GM12891 (cell line): Measurements from ENCODE around the gene PLEKHM2.

Experiments
- DNase-seq: peaks from one replicate; pipeline ENCODE4 v3.0.0; 2011; ENCODE audit warnings: low spot score; ENCODE audit not compliant: insufficient read length
- FAIRE-seq: peaks from 2 replicates; lab custom pipeline; 2011; peaks lifted over from hg19 to GRCh38; lab: Jason Lieb, UNC
- PAX5 ChIP-seq: IDR thresholded peaks from 2 replicates; pipeline ENCODE4 v1.6.1; 2011; ENCODE audit warnings: low read length, moderate library complexity, mild to moderate bottlenecking; ENCODE audit not compliant: insufficient read depth, severe bottlenecking
- POLR2A ChIP-seq: IDR thresholded peaks from 2 replicates; pipeline ENCODE4 v1.6.1; 2011; ENCODE audit warnings: low read depth, low read length, control low read depth
- POLR2AphosphoS5 ChIP-seq: IDR thresholded peaks from 2 replicates; pipeline ENCODE4 v1.6.1; 2011; ENCODE audit warnings: low read depth, low read length, control low read depth
- POU2F2 ChIP-seq: IDR thresholded peaks from 2 replicates; pipeline ENCODE4 v1.6.1; 2011; ENCODE audit warnings: low read depth, mild to moderate bottlenecking, control low read depth, low read length, moderate library complexity
- SPI1 ChIP-seq: IDR thresholded peaks from 2 replicates; pipeline ENCODE4 v1.6.1; 2011; ENCODE audit warnings: low read depth, low read length, control low read depth
- TAF1 ChIP-seq: IDR thresholded peaks from 2 replicates; pipeline ENCODE4 v1.6.1; 2011; ENCODE audit warnings: low read depth, low read length, control low read depth

The PLEKHM2 gene

DNA sequence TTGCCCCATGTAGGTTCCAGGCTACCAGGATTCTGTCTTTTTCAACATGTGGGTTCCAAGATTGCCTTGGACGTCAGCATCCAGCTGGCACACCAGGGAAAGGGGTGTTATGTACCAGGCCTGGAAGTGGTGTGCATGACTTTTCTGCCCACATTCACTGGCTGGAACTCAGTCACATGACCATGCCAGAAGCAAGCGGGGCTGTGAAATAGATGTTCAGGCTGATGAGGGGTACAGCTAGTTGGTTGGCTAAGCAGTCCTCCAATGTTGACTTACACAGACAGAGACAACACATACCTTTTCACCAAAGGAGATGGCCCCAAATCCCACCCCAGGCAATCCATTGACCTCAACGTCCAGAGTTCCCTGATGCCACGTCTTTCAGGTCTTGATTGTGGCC, 14.3 kb upstream of the PLEKHM2 start:
- FAIRE-seq (no peak), DNase-seq (no peak)
- TF ChIP-seq POLR2AphosphoS5 (no peak), SPI1 (no peak), TAF1 (no peak), PAX5 (no peak), POU2F2 (no peak), POLR2A (no peak)

DNA sequence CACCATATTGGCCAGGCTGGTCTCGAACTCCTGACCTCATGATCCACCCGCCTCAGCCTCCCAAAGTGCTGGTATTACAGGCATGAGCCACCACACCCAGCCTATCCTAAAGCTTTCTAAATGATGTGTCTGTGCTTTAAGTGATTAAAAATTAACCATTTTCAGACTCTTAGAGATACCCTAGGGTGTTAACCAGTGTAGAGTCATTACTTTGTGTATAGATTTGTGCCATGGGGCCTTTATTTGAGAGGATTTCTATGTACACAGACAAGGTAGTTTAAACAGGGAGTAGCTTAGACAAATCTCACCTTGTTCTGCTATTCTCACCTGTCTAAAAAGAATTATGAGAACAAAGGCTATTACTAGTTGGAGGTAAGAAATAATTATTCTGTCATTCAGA, 12.7 kb upstream of the PLEKHM2 start:
- DNase-seq (no peak), FAIRE-seq (no peak)
- no peak for TF ChIP-seq TAF1
- no peak for TF ChIP-seq SPI1
- TF ChIP-seq POU2F2, result no peak
- TF ChIP-seq POLR2AphosphoS5, result no peak
- no peak for TF ChIP-seq POLR2A
- no peak for TF ChIP-seq PAX5

DNA sequence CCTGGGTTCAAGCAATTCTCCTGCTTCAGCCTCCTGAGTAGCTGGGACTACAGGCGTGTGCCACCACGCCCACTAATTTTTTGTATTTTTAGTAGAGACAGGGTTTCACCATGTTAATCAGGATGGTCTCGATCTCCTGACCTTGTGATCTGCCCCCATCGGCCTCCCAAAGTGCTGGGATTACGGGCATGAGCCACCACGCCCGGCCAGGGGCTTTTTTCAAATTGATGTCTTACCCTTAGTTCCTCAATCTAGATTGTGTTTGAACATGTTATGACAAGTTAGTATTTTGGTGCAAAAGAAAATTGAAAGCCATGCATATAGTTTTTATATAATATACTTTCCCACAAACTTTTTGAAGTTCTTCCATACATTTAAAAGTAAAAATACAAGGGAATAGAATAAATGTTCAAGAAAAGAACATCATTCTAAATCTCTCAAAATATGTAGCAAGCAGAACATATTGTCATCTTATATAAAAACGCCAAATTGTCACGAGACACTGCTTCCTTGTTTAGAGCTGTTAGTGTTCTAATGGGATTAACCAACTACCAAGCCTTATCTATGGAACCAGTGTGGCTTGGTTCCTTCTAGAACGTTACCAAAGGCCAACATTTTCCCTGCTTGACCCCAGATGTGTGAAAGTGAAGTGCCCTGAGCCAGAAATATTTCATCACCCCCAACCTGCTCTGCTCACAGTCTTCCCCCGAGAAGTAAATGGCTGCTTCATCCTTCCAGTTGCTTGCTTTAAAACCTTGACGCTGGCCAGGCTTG, 9.5 kb upstream of the PLEKHM2 start:
- DNase-seq (no peak), FAIRE-seq (no peak)
- TF ChIP-seq SPI1 (no peak), TAF1 (no peak), POLR2A (no peak), POU2F2 (no peak), POLR2AphosphoS5 (no peak)

DNA sequence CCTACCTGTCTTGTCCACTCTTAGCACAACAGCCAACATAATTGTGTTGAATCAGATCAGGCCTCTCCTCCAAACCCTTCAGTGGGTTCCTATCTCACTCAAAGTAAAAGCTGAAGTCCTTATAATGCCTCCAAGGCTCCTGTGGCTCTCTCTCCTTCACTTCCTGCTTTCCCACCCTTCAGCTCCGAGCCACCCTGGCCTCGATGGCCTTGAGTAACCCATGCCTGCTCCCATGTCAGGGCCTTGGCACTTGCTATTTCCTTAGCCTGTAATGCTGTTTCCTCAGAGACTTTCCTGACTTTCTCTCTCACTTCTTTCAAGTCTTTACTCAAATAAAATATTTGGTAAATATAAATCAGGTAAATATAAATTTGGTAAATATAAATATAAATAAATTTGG, 8.1 kb upstream of the PLEKHM2 start:
- no peak for FAIRE-seq
- DNase-seq, result no peak
- TF ChIP-seq POU2F2 (no peak), POLR2A (no peak), POLR2AphosphoS5 (no peak), SPI1 (no peak), TAF1 (no peak), PAX5 (no peak)

DNA sequence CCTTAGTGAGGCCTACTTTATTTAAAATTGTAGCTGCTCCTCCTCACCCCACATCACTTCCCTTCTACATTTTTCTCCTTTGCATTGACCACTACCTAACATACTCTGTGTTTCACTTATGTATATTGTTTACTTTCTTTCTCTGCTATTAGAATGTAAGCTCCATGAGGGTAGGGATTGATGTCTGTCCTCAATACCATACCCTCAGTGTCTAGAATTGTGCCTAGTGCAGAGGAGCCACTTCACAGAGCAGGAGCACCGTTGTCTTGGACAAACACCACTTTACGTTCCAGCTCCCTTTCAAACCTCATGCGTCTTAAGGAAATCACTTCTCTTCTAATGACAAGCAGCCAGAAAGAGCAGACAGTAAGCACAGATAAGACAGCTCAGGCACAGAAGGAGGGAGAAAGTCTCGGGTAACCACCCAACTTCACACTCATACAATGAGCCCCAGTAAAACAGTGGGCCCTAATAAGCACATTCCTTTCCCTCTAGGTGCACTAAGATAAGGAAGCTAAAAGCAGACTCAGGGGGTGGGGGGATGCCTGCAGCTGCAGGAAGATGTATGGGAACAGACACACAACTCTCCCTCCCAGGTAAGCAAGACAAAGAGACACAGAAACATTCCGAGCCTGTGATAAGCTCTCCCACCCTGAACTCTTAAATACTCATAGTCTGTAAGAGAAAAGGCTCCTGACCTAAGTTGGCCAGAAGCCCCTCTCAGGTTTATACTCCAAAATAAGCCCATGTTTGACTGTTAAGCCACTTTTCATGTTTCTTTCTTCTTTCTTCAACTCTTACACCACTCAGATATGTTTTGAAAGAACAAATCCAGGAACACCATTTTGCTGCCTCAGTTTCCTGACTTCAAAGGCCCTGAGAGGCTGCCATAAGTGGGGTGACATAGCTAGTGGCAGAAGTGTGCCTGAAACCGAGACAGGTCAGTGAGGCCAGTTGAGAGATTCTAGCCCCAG, 7.1 kb upstream of the PLEKHM2 start:
- TF ChIP-seq POLR2AphosphoS5 (no peak), TAF1 (no peak), PAX5 (no peak), SPI1 (no peak), POLR2A (no peak), POU2F2 (no peak)
- DNase-seq (no peak), FAIRE-seq (no peak)

DNA sequence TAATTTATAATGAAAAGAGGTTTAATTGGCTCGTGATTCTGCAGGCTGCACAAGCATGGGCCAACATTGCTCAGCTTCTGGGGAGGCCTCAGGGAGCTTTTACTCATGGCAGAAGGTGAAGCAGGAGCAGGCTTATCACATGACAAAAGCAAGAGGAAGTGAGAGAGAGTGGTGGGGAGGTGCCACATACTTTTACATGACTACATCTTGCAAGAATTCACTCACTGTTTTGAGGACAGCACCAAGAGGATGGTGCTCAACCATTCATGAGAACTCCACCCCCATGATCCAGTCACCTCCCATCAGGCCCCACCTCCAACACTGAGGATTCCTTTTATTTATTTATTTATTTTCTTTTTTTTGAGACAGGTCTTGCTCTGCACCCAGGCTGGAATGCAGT, 5.5 kb upstream of the PLEKHM2 start:
- DNase-seq (no peak), FAIRE-seq (peak; percentile 80)

DNA sequence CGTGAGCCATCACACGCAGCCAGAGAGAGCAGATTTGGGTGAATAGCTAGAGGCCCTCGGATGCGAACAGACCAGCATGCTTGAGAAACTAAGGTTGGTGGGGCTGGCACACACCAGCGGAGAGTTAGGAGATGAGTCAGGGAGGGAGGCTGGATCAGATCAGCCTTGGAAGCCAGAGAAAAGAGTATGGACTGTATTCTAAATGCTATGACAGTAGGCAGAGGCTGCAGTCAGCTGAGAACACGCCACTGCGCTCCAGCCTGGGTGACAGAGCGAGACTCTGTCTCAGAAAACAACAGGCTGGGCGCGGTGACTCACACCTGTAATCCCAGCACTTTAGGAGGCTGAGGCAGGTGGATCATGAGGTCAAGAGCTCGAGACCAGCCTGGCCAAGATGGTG, 4.0 kb upstream of the PLEKHM2 start:
- DNase-seq (no peak), FAIRE-seq (no peak)
- no peak for TF ChIP-seq SPI1
- TF ChIP-seq POLR2AphosphoS5, result no peak
- no peak for TF ChIP-seq POLR2A
- no peak for TF ChIP-seq TAF1
- TF ChIP-seq POU2F2, result no peak
- no peak for TF ChIP-seq PAX5

More for the DNA sequence above, 5.5 kb upstream of the PLEKHM2 start:
- TF ChIP-seq POLR2A, result no peak
- TF ChIP-seq SPI1, result peak; percentile 91

DNA sequence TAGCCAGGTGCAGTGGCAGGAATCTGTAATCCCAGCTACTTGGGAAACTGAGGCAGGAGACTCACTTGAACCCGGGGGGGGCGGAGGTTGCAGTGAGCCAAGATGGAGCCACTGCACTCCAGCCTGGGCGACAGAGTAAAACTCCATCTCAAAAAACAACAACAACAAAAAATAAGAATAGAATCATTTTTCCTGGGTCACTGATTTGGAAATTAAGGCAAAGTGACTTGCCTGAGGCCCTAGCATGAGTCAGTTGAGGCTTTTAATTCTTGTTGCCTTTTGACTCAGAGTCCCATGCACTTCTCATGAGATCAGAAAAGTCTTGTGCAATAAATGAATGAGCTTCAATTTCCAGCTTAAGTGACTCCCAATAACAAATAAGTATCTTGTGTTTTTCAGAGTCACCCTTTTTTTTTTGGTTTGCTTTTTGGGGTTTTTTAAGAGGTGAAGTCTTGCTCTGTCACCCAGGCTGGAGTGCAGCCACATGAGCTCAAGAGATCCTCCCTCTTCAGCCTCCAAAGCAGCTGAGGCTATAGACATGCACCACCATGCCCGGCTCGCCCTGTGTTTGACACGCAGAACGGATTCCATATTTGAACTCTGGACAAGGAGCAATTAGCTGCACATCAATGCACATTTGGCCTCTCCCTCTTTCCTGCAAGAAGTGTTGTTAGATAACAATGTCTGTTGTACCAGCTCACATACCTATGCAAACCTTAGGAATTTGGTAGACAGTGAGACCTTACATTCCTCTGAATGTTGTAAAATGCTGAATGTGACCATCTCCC, 3.4 kb upstream of the PLEKHM2 start:
- FAIRE-seq (peak; percentile 83), DNase-seq (no peak)
- TF ChIP-seq TAF1 (no peak), POLR2A (no peak), POLR2AphosphoS5 (no peak), PAX5 (no peak), SPI1 (no peak)
